Kidney (tissue), 14 donors: Measurements from ENCODE around the gene DCLK1. TPM values are rescaled to one million over a fixed set of nuclear protein-coding genes. Genes with fewer than 3 reads are reported as not detected.

Experiments
- DNase-seq, 5 donors: peaks; one replicate each; pipeline ENCODE4 v3.0.0-alpha.2; 2013 to 2020
- FAIRE-seq: peaks from 2 replicates; lab custom pipeline; 2012; peaks lifted over from hg19 to GRCh38; lab: Jason Lieb, UNC
- H3K27ac ChIP-seq, 2 donors: one replicate each; pipeline ENCODE4 v1.7.0; 2013; ENCODE audit warnings: low read depth in 2 of 2, low read length in 2 of 2, inconsistent platforms in 1 of 2
- H3K27me3 ChIP-seq: one replicate; pipeline ENCODE4 v1.7.1; 2013; ENCODE audit warnings: low read length, inconsistent platforms; ENCODE audit not compliant: control insufficient read depth, insufficient read depth
- H3K36me3 ChIP-seq, 3 donors: one replicate each; pipeline versions ENCODE4 v1.7.0 to v1.7.1; 2013; ENCODE audit warnings: low read length in 3 of 3, control low read depth in 1 of 3, inconsistent platforms in 1 of 3; ENCODE audit not compliant: insufficient read depth in 3 of 3, control insufficient read depth in 2 of 3
- H3K4me1 ChIP-seq, 3 donors: one replicate each; pipeline versions ENCODE4 v1.7.0 to v1.7.1; 2013; ENCODE audit warnings: low read length in 3 of 3, inconsistent platforms in 1 of 3, low read depth in 1 of 3; ENCODE audit not compliant: control insufficient read depth in 2 of 3, insufficient read depth in 2 of 3
- H3K4me3 ChIP-seq, 3 donors: one replicate each; pipeline versions ENCODE4 v1.7.0 to v1.8.1; 2013; ENCODE audit warnings: low read length in 3 of 3, control low read depth in 1 of 3, inconsistent platforms in 1 of 3
- H3K9ac ChIP-seq, 3 donors: one replicate each; pipeline versions ENCODE4 v1.7.0 to v1.7.1; 2013; ENCODE audit warnings: low read length in 3 of 3, control low read depth in 1 of 3, inconsistent platforms in 1 of 3
- H3K9me3 ChIP-seq, 3 donors: one replicate each; pipeline versions ENCODE4 v1.7.0 to v1.7.1; 2013; ENCODE audit warnings: low read length in 3 of 3, control low read depth in 1 of 3, inconsistent platforms in 1 of 3; ENCODE audit not compliant: control insufficient read depth in 2 of 3, insufficient read depth in 1 of 3
- intact Hi-C: fragments of 100-400 bp; cut with DNase I; formaldehyde crosslinking; loops from one replicate; pipeline ENCODE4 v1.11.1; 2022
- polyA plus RNA-seq: library from polyadenylated mRNA; stranded (reverse); fragments of 350-450 nt; fragmentation: Illumina TruSeq; extraction: RNeasy Lipid Tissue Mini Kit (QIAGEN cat#74804); gene quantifications from one replicate; pipeline ENCODE4 v1.2.3, GENCODE V29; 2014; ENCODE audit warnings: low read depth, low replicate concordance; ENCODE audit not compliant: insufficient read depth
- total RNA-seq: library from RNA; stranded (reverse); fragmentation: NEBNext Ultra II Directional; extraction: Animal tissue kit (Norgen Biotek cat#: 25700); gene quantifications from one replicate; pipeline ENCODE4 v1.2.1, GENCODE V29; 2021
- TF ChIP-seq, protein P1 (sequence below): IDR thresholded peaks from 3 replicates; pipeline ENCODE4 v1.5.1; 2012; ENCODE audit warnings: mild to moderate bottlenecking, moderate library complexity, borderline replicate concordance; ENCODE audit not compliant: insufficient read depth; ENCODE audit errors: extremely low read depth
- donor health status: control.
- donor health status: control.
- donor health status: control.
- donor health status: control.
- donor health status: control.
- donor health status: DM: yes; HTN: yes; CAD: no.
- donor health status: Normal renal cell carcinoma (clear cell type).

The DCLK1 gene
- total and polyA plus RNA-seq, 2 donors from 2014 or later: 0.73 to 8.3 TPM

DNA sequence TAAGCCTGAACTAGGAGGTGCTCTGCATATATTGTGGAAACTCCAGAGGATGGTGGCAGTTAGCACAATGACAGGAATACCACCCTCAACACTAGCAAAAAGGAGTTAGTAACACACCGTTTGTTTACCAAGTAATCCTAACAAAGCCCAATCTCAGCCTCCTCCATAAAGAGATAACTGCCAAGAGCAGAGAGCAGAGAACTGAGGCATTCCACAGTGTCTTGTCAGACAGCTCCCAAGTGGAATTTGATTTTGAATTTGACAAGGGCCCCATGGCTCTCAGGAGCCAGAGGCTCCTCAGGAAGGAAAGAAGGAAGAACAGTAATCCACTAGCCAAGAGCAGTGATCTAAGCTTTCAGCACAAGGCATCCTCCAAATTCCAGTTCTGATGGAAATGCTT, 298.6 kb downstream of the DCLK1 start:
- TF ChIP-seq, protein P1, sequence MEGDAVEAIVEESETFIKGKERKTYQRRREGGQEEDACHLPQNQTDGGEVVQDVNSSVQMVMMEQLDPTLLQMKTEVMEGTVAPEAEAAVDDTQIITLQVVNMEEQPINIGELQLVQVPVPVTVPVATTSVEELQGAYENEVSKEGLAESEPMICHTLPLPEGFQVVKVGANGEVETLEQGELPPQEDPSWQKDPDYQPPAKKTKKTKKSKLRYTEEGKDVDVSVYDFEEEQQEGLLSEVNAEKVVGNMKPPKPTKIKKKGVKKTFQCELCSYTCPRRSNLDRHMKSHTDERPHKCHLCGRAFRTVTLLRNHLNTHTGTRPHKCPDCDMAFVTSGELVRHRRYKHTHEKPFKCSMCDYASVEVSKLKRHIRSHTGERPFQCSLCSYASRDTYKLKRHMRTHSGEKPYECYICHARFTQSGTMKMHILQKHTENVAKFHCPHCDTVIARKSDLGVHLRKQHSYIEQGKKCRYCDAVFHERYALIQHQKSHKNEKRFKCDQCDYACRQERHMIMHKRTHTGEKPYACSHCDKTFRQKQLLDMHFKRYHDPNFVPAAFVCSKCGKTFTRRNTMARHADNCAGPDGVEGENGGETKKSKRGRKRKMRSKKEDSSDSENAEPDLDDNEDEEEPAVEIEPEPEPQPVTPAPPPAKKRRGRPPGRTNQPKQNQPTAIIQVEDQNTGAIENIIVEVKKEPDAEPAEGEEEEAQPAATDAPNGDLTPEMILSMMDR: no peak
- no peak overlapping the region for H3K9ac ChIP-seq
- H3K9me3 ChIP-seq: no peaks in the 10 kb centered on the region
- intact Hi-C loops: no loop called here
- DNase-seq (no peak), FAIRE-seq (no peak)
- no peaks in the 10 kb centered on the region for H3K36me3 ChIP-seq
- no peaks in the 10 kb centered on the region for H3K27me3 ChIP-seq
- H3K4me1 ChIP-seq: no peaks in the 10 kb centered on the region
- H3K27ac ChIP-seq: no peak overlapping the region
- no peak overlapping the region for H3K4me3 ChIP-seq

DNA sequence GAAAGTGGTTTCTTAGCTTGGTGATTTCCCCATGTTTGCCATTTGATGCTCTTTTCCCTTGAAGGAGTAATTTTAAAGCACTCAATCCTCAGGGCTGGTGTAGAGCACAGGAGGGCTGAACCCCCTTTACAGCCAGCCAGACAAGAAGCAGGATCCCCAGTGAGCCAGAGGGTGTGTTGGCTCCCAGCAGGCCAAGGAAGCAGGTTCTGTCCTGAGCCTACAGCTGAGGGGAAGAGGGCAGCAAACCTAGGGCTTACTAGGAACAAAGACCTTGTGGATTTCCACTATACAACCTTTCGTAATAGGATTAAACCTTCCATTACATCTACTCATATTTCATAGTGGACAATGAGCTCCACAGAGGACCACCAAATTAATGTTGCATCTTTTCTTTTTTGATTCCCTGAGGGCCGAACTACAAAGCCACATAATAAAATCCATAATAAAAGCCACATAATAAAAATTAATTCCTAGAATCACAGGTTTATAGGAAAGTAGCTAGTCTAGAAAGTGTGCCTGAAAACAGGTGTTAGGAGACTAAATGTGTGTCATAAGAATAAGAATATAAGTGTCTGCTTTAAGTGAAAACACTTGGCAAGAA, 300.2 kb downstream of the DCLK1 start:
- no peak overlapping the region for H3K27ac ChIP-seq
- no peaks in the 10 kb centered on the region for H3K4me1 ChIP-seq
- no peaks in the 10 kb centered on the region for H3K36me3 ChIP-seq
- no peak for FAIRE-seq
- no peak overlapping the region for H3K9ac ChIP-seq
- no peaks in the 10 kb centered on the region for H3K27me3 ChIP-seq
- H3K9me3 ChIP-seq: no peaks in the 10 kb centered on the region
- no peak overlapping the region for H3K4me3 ChIP-seq
- intact Hi-C loops: no loop called here
- TF ChIP-seq, protein P1: no peak
- DNase-seq: no peak

DNA sequence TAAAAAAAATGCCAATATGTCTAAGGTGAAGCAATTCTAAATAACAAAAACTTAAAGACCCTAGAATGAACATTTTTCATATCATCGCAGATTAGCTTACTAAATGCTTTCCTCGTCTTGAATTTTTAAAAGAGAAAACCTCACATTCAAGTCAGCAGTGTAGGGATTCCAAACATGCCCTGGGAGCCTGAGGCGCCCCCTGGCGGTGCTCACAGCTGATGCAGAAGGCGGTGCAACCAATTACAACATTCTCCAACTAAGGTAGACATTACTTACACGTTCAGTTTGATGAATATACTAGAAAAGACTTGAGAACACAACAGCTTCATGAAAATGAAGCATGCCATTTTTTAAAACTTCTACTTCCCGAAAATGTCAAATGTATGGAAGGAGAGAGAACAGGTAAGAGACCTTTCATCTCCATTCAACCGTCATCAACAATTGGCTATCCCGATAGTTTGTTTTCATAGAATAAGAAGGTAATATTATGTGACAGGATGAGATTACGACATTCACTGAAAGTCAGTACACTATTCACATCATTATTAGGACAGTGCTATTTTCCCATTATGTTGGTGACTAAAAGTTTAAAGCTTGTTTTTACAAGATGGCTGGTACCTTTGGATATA, 304.4 kb downstream of the DCLK1 start:
- no peaks in the 10 kb centered on the region for H3K4me1 ChIP-seq
- no peak overlapping the region for H3K4me3 ChIP-seq
- no peak overlapping the region for H3K9ac ChIP-seq
- no peak overlapping the region for H3K27ac ChIP-seq
- TF ChIP-seq, protein P1: no peak
- intact Hi-C loops: no loop called here
- no peaks in the 10 kb centered on the region for H3K36me3 ChIP-seq
- FAIRE-seq (no peak), DNase-seq (no peak)
- H3K27me3 ChIP-seq: no peaks in the 10 kb centered on the region
- no peaks in the 10 kb centered on the region for H3K9me3 ChIP-seq
